Thyroid gland (tissue), 4 donors: ENCODE measurements around the gene KCNJ12. TPM values are rescaled to one million over a fixed set of nuclear protein-coding genes. Genes with fewer than 3 reads are reported as not detected.
"Not testable (repeated sequence)": the region's sequence is repeated elsewhere in the genome, so short reads cannot be mapped to it uniquely, and the experiment has no call there.

ENCODE experiments used
- DNase-seq, 2 donors: peaks; one replicate each; pipeline ENCODE4 v3.0.0-alpha.2; 2019
- H3K27ac ChIP-seq, 3 donors: fragments of 200-600 bp; sonication (generic); 1 replicate in 2 of 3; 2 replicates in 1 of 3; pipeline ENCODE4 v1.5.1; 2016 to 2019; ENCODE audit warnings: mild to moderate bottlenecking in 1 of 3, moderate library complexity in 1 of 3
- H3K27me3 ChIP-seq: fragments of 200-600 bp; sonication (generic); one replicate; pipeline ENCODE4 v1.5.1; 2019
- H3K36me3 ChIP-seq, 2 donors: fragments of 200-600 bp; sonication (generic); one replicate each; pipeline ENCODE4 v1.5.1; 2016 to 2019
- H3K4me1 ChIP-seq, 2 donors: fragments of 200-600 bp; sonication (generic); one replicate each; pipeline ENCODE4 v1.5.1; 2017 to 2019
- H3K4me3 ChIP-seq, 3 donors: fragments of 200-600 bp; sonication (generic); replicated peaks in 1 of 3; 1 replicate in 2 of 3; 2 replicates in 1 of 3; pipeline ENCODE4 v1.5.1; 2016; ENCODE audit warnings: mild to moderate bottlenecking in 1 of 3
- H3K9me3 ChIP-seq: fragments of 200-600 bp; sonication (generic); one replicate; pipeline ENCODE4 v1.5.1; 2017
- CTCF ChIP-seq, 6 experiments: fragments of 200-600 bp in 3 of 6; fragments of 450-650 bp in 3 of 6; sonication (generic) in 3 of 6; IDR thresholded peaks; one replicate each; pipeline ENCODE4 v1.5.1; 2016 to 2019; ENCODE audit warnings: antibody characterized with exemption in 6 of 6, mild to moderate bottlenecking in 2 of 6, inconsistent platforms in 1 of 6, moderate library complexity in 1 of 6
- POLR2A ChIP-seq, 2 donors: fragments of 450-650 bp; IDR thresholded peaks; one replicate each; pipeline ENCODE4 v1.6.1; 2017; ENCODE audit warnings: antibody characterized with exemption in 2 of 2, mild to moderate bottlenecking in 2 of 2, moderate library complexity in 1 of 2
- WGBS, 2 donors: methylation state at CpG; one replicate each; pipeline ENCODE4 v1.1.5; 2017; 5-methylcytosine and 5-hydroxymethylcytosine counted together
- intact Hi-C: fragments of 100-400 bp; cut with DNase I; formaldehyde crosslinking; loops from one replicate; pipeline ENCODE4 v1.15.1; 2023
- total RNA-seq, 4 donors: library from RNA; depleted of rRNA; stranded (reverse); fragments of >200 nt; gene quantifications; one replicate each; pipeline ENCODE4 v1.2.3, GENCODE V29; 2016

The KCNJ12 gene
- total RNA-seq, 4 donors from 2014 or later = 0.56 to 2.7 (median 2.3) TPM

GRCh38 chr17:21452377-21453143, 76.4 kb downstream of the KCNJ12 start:
- TF ChIP-seq CTCF (IDR thresholded peaks at IDR 0.05) (peak; percentile 22 to 61 (median 55)), POLR2A (IDR thresholded peaks at IDR 0.05) (no peak)
- H3K27ac ChIP-seq = no peak overlapping the region
- intact Hi-C loops = loop anchor here (10.0 kb wide), 2 partner anchors 138 to 168 kb away; partner anchors contain the start of gene MAP2K3
- peaks cover 6% of the 10 kb centered on the region in 2 donors for H3K4me1 ChIP-seq
- DNase-seq = peak; percentile 53 to 56
- no peaks in the 10 kb centered on the region for H3K9me3 ChIP-seq
- 4 to 11% methylated on average over 39 to 46 of the region's 49 CpGs for WGBS, 2 donors
- H3K36me3 ChIP-seq = no peaks in the 10 kb centered on the region
- H3K27me3 ChIP-seq = no peaks in the 10 kb centered on the region
- H3K4me3 ChIP-seq = peak overlapping the region in 1 of 3 donors; percentile 8

- H3K4me3 ChIP-seq = peak overlapping the region in 1 of 3 donors; percentile 8
- 64 to 72% methylated on average over 16 of the region's 17 CpGs for WGBS, 2 donors
Measured at GRCh38 chr17:21453144-21453898, 77.2 kb downstream of the KCNJ12 start.

GRCh38 chr17:21454006-21454405, 77.8 kb downstream of the KCNJ12 start:
- 86 to 88% methylated on average over 5 of the region's 5 CpGs for WGBS, 2 donors
- H3K36me3 ChIP-seq, H3K4me3 ChIP-seq, H3K4me1 ChIP-seq, H3K27me3 ChIP-seq, H3K9me3 ChIP-seq, DNase-seq, H3K27ac ChIP-seq: not testable (repeated sequence)
- intact Hi-C loops = loop anchor here (10.0 kb wide), 2 partner anchors 139 to 169 kb away; partner anchors contain the start of gene MAP2K3

More at GRCh38 chr17:21453144-21453898, 77.2 kb downstream of the KCNJ12 start:
- DNase-seq = no peak
- Histone ChIP-seq H3K4me1 (peaks cover 6% of the 10 kb centered on the region in 2 donors), H3K27me3 (no peaks in the 10 kb centered on the region), H3K9me3 (no peaks in the 10 kb centered on the region), H3K36me3 (no peaks in the 10 kb centered on the region), H3K27ac (no peak overlapping the region)
- intact Hi-C loops = loop anchor here (10.0 kb wide), 2 partner anchors 139 to 169 kb away; partner anchors contain the start of gene MAP2K3
- TF ChIP-seq CTCF (IDR thresholded peaks at IDR 0.05) = no peak
- no peak for TF ChIP-seq POLR2A (IDR thresholded peaks at IDR 0.05)

- Histone ChIP-seq H3K36me3 (no peaks in the 10 kb centered on the region), H3K4me3 (no peak overlapping the region), H3K27ac (no peak overlapping the region), H3K4me1 (peaks cover 6% of the 10 kb centered on the region in 2 donors), H3K27me3 (no peaks in the 10 kb centered on the region), H3K9me3 (no peaks in the 10 kb centered on the region)
- 71 to 84% methylated on average over 4 of the region's 4 CpGs for WGBS, 2 donors
- TF ChIP-seq POLR2A (IDR thresholded peaks at IDR 0.05) = no peak
- TF ChIP-seq CTCF (IDR thresholded peaks at IDR 0.05) = no peak
- no peak for DNase-seq
- intact Hi-C loops = loop anchor here (10.0 kb wide), 2 partner anchors 140 to 170 kb away; partner anchors contain the start of gene MAP2K3
Measured at GRCh38 chr17:21454441-21454840, 78.3 kb downstream of the KCNJ12 start.

GRCh38 chr17:21455761-21456160, 79.6 kb downstream of the KCNJ12 start:
- no peak for TF ChIP-seq POLR2A (IDR thresholded peaks at IDR 0.05)
- intact Hi-C loops = loop anchor here (10.0 kb wide), 2 partner anchors 141 to 171 kb away; partner anchors contain the start of gene MAP2K3

GRCh38 chr17:21456449-21456848, 80.3 kb downstream of the KCNJ12 start:
- WGBS, 2 donors = 76 to 77% methylated on average over 5 of the region's 5 CpGs
- DNase-seq, H3K27ac ChIP-seq, H3K27me3 ChIP-seq, H3K4me3 ChIP-seq, H3K36me3 ChIP-seq, H3K9me3 ChIP-seq, H3K4me1 ChIP-seq: not testable (repeated sequence)
- intact Hi-C loops = loop anchor here (10.0 kb wide), 2 partner anchors 142 to 172 kb away; partner anchors contain the start of gene MAP2K3

More at GRCh38 chr17:21455761-21456160, 79.6 kb downstream of the KCNJ12 start:
- Histone ChIP-seq H3K4me3 (no peak overlapping the region), H3K9me3 (no peaks in the 10 kb centered on the region), H3K27ac (no peak overlapping the region), H3K27me3 (no peaks in the 10 kb centered on the region), H3K4me1 (peaks cover 6% of the 10 kb centered on the region in 2 donors), H3K36me3 (no peaks in the 10 kb centered on the region)
- no peak for DNase-seq
- WGBS, 2 donors = 83 to 85% methylated on average over 6 of the region's 6 CpGs
